OCI-LY7 (cell line): ENCODE data around the gene GALK1. TPM values are rescaled to one million over a fixed set of nuclear protein-coding genes. Genes with fewer than 3 reads are reported as not detected.

Experiments used
- BruUV-seq: library from RNA; stranded (reverse); fragments of 400-500 nt; replicated peaks from 2 replicates; lab custom pipeline; 2021; lab: Mats Ljungman, UMichigan
- CTCF ChIA-PET: fragments of 300-600 bp; sonication (Branson Sonifier 250); formaldehyde crosslinking; loops from one replicate; lab custom pipeline; 2022; ENCODE audit warnings: antibody characterized with exemption; ENCODE audit not compliant: unreplicated experiment; lab: Charles Lee
- POLR2A ChIA-PET: fragments of 300-600 bp; sonication (Branson Sonifier 250); formaldehyde crosslinking; loops from one replicate; lab custom pipeline; 2022; ENCODE audit warnings: antibody characterized with exemption; lab: Charles Lee
- DNase-seq: peaks from one replicate; pipeline ENCODE4 v3.0.0-alpha.2; 2015; ENCODE audit warnings: low spot score
- H2AFZ ChIP-seq: fragments of 200-600 bp; sonication (generic), shearing (Covaris generic); 2 replicates; pipeline ENCODE4 v1.6.1; 2014; ENCODE audit warnings: mild to moderate bottlenecking, antibody characterized with exemption, low read length, moderate library complexity
- H3K27ac ChIP-seq: fragments of 200-600 bp; sonication (generic); 2 replicates; pipeline ENCODE4 v1.5.1; 2014; ENCODE audit warnings: mixed run types, low read depth, mild to moderate bottlenecking, moderate library complexity, low read length, inconsistent platforms; ENCODE audit not compliant: poor library complexity, severe bottlenecking
- H3K36me3 ChIP-seq: fragments of 200-600 bp; sonication (generic); 2 replicates; pipeline ENCODE4 v1.6.1; 2014; ENCODE audit warnings: mild to moderate bottlenecking, antibody characterized with exemption, low read length, moderate library complexity, mixed read lengths; ENCODE audit not compliant: insufficient read depth
- H3K4me1 ChIP-seq: fragments of 200-600 bp; sonication (generic); 2 replicates; pipeline ENCODE4 v1.5.1; 2014; ENCODE audit warnings: mild to moderate bottlenecking, low read length; ENCODE audit not compliant: insufficient read depth, poor library complexity, severe bottlenecking
- H3K4me2 ChIP-seq: fragments of 200-600 bp; sonication (generic); 2 replicates; pipeline ENCODE4 v1.6.1; 2014; ENCODE audit warnings: mild to moderate bottlenecking, low read length
- H3K4me3 ChIP-seq: fragments of 200-600 bp; sonication (generic); 2 replicates; pipeline ENCODE4 v1.5.1; 2014; ENCODE audit warnings: mild to moderate bottlenecking, low read depth, low read length; ENCODE audit not compliant: poor library complexity, severe bottlenecking
- H3K79me2 ChIP-seq: fragments of 200-600 bp; sonication (generic); 2 replicates; pipeline ENCODE4 v1.6.1; 2016; ENCODE audit warnings: low read depth, mild to moderate bottlenecking, low read length, moderate library complexity, mixed read lengths; ENCODE audit not compliant: insufficient read depth
- H3K9me2 ChIP-seq: fragments of 200-600 bp; sonication (generic); 2 replicates; pipeline ENCODE4 v1.6.1; 2016; ENCODE audit warnings: mild to moderate bottlenecking, low read length, mixed read lengths; ENCODE audit not compliant: insufficient read depth
- H3K9me3 ChIP-seq: fragments of 200-600 bp; sonication (generic); 2 replicates; pipeline ENCODE4 v1.6.1; 2014; ENCODE audit warnings: mild to moderate bottlenecking, mixed run types, low read length, mixed read lengths
- H4K20me1 ChIP-seq: fragments of 200-600 bp; sonication (generic); 2 replicates; pipeline ENCODE4 v1.6.1; 2014; ENCODE audit warnings: mild to moderate bottlenecking, antibody characterized with exemption, low read length, moderate library complexity, mixed read lengths; ENCODE audit not compliant: insufficient read depth
- CTCF ChIP-seq: fragments of 200-600 bp; sonication (generic); conservative IDR thresholded peaks from 2 replicates; pipeline ENCODE4 v1.5.1; 2014; ENCODE audit warnings: mild to moderate bottlenecking, antibody characterized with exemption, low read length, moderate library complexity, mixed read lengths
- EZH2phosphoT487 ChIP-seq: fragments of 200-600 bp; sonication (generic); IDR thresholded peaks from 2 replicates; pipeline ENCODE4 v1.6.1; 2018; ENCODE audit warnings: low read depth, borderline replicate concordance, mild to moderate bottlenecking, mixed run types, antibody characterized with exemption, low read length, moderate library complexity, mixed read lengths
- intact Hi-C: fragments of 100-400 bp; cut with micrococcal nuclease; formaldehyde crosslinking; loops from one replicate; pipeline ENCODE4 v1.10.0; 2022; ENCODE audit not compliant: unreplicated experiment
- total RNA-seq, 2 experiments: library from RNA; depleted of rRNA in 1 of 2; stranded (reverse); fragments of >200 nt in 1 of 2; shearing (Covaris generic) in 1 of 2; gene quantifications; 2 replicates each; pipeline ENCODE4 v1.2.3, GENCODE V29; 2014 to 2022

GALK1 gene
- total RNA-seq, 2 experiments from 2014 or later, result 74.8 to 99.4 TPM

GRCh38 chr17:75750661-75751423 lies 14.2 kb downstream of the GALK1 start:
- Histone ChIP-seq H3K4me2 (no peak overlapping the region), H3K4me1 (peaks cover 48% of the 10 kb centered on the region), H3K27ac (no peak overlapping the region), H3K79me2 (no peaks in the 10 kb centered on the region), H3K9me3 (no peaks in the 10 kb centered on the region), H3K4me3 (no peak overlapping the region), H3K9me2 (no peaks in the 10 kb centered on the region), H2AFZ (no peak overlapping the region), H4K20me1 (no peaks in the 10 kb centered on the region), H3K36me3 (no peaks in the 10 kb centered on the region)
- intact Hi-C loops, result loop anchor here (1.0 to 5.0 kb wide), 4 partner anchors 96 to 324 kb away; no protein-coding TSS in a partner anchor
- BruUV-seq, result no TSS peak
- CTCF ChIA-PET, result interaction anchor here (0.6 to 3.7 kb wide), 8 partner anchors 11 to 168 kb away, joined by 3 to 23 read pairs (median 8); no protein-coding TSS in a partner anchor
- no peak for DNase-seq
- no peak for TF ChIP-seq EZH2phosphoT487
- no peak for TF ChIP-seq CTCF
- POLR2A ChIA-PET, result interaction anchor here (0.6 to 1.4 kb wide), 4 partner anchors 13 to 118 kb away, joined by 3 to 5 read pairs (median 4); partner anchors contain the start of gene SMIM5

- H2AFZ ChIP-seq, result peak overlapping the region; percentile 57
- POLR2A ChIA-PET, result interaction anchor here (0.5 to 1.4 kb wide), 4 partner anchors 12 to 189 kb away, joined by 3 to 5 read pairs (median 4); partner anchors contain the start of gene SMIM5
Measured at GRCh38 chr17:75749545-75750389, 15.2 kb downstream of the GALK1 start.

More at GRCh38 chr17:75749545-75750389, 15.2 kb downstream of the GALK1 start:
- CTCF ChIA-PET, result interaction anchor here (0.7 to 4.2 kb wide), 11 partner anchors 12 to 243 kb away, joined by 3 to 35 read pairs (median 5); partner anchors contain the start of gene SMIM5
- H3K4me3 ChIP-seq, result no peak overlapping the region
- H3K79me2 ChIP-seq, result no peaks in the 10 kb centered on the region
- H3K9me2 ChIP-seq, result no peaks in the 10 kb centered on the region
- intact Hi-C loops, result loop anchor here (1.0 to 5.0 kb wide), 5 partner anchors 98 to 322 kb away; partner anchors contain the start of gene LLGL2
- TF ChIP-seq CTCF, result peak; percentile 100
- no peak for TF ChIP-seq EZH2phosphoT487
- no peaks in the 10 kb centered on the region for H3K9me3 ChIP-seq
- peak overlapping the region; percentile 50 for H3K4me2 ChIP-seq
- no peak overlapping the region for H3K27ac ChIP-seq
- peak; percentile 92 for DNase-seq
- no TSS peak for BruUV-seq
- H3K4me1 ChIP-seq, result peaks cover 45% of the 10 kb centered on the region
- no peaks in the 10 kb centered on the region for H3K36me3 ChIP-seq
- no peaks in the 10 kb centered on the region for H4K20me1 ChIP-seq
